ENCODE results near the gene RAD51B.
A peak's percentile ranks its signal among the peaks of the same experiment; 100 is the strongest.
"Not testable (repeated sequence)": the region's sequence is repeated elsewhere in the genome, so short reads cannot be mapped to it uniquely, and the experiment has no call there.

Gene RAD51B

DNA sequence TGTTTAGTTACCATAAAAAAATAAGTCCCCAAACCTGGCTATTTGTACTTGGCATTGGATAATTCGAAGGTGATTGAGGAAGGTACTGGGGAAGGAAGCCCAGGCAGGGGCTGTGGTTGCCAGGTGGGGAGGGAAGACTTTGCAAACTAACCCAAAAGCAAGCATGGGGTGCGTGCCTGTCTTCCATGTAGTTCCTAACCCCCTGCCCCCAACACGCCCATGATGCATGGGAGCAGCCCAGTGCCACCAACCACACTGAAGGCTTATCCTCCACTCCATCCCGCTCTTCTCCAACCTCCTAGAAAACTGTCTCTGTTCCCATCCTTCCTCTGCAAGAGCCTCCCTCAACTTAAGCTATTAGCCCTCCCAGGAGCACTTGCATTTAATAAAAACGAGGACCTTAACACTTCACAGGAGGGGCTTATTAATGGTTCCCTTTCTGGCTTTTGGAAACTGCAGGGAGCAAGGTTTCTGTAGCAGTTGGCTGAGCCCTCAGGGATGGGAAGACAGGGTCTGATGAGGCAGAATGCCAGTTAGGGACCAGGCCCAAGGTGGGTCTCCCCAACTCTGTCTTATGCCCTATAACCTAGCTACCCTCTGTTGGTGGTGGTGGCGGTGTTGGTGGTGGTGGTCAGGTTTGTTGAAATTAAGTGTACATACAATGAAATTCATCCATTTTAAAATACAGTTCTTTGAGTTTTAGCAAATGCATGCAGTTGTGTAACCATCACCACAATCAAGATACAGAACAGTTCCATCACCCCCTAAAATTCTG lies 877.3 kb downstream of the RAD51B start:
- Mint-ChIP-seq H3K4me1 (peaks cover 14% of the 10 kb centered on the region), H3K4me3 (no peak overlapping the region), H3K9me3 (no peaks in the 10 kb centered on the region), H3K36me3 (no peaks in the 10 kb centered on the region), H3K27me3 (no peaks in the 10 kb centered on the region), H3K27ac (no peak overlapping the region)
- no peak for DNase-seq (ENCODE audit: low spot score in 2 of 2)
- no peak for ATAC-seq (ENCODE audit: low read depth)

DNA sequence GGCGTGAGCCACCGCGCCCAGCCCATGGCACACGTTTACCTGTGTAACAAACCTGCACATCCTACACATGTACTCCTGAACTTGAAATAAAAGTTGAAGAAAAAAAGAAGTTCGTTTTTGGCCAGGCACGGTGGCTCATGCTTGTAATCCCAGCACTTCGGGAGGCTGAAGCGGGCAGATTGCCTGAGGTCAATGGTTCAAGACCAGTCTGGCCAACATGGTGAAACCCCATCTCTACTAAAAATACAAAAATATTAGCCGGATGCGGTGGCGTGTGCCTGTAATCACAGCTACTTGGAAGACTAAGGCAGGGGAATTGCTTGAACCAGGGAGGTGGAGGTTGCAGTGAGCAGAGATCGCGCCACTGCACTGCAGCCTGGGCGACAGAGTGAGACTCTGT lies 879.2 kb downstream of the RAD51B start:
- H3K27me3 Mint-ChIP-seq, result not testable (repeated sequence)

DNA sequence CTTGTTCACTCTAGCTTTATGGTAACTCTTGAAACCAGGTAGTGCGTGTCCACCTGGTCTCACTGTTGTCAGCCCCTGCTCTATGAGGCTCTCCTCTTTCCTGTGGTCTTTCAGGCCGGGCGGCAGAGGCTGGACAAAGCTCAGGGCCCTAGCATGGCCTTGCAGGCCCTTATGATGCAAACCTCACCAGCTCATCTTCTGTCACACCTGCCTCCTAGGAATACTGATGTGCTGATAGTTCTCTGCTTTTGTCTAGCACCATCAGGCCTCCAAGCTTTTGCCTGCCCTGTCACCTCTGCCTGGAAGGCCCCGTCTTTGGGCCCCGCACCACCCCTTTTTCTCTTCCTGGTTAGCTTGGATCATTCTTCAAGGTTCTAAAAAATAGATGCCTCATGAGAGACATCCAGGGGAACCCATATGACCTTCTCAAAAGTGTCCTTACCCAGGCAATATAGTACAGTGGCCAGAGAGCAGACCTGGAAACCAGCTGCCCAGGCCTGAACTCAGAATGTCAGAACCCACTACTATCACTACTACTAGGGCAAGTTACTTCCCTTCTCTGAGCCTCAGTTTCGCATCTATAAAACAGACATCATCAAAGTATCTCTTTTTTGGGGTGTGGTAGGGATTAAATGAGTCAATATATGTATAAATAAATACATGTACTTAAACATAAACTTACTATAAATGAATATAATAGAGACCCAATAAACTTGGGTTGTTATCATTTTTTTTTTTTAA lies 881.6 kb downstream of the RAD51B start:
- no peak for DNase-seq (ENCODE audit: low spot score in 2 of 2)
- peaks cover 8% of the 10 kb centered on the region for H3K4me1 Mint-ChIP-seq
- H3K36me3 Mint-ChIP-seq, result no peaks in the 10 kb centered on the region
- H3K9me3 Mint-ChIP-seq, result no peaks in the 10 kb centered on the region
- H3K27ac Mint-ChIP-seq, result no peak overlapping the region
- H3K27me3 Mint-ChIP-seq, result no peaks in the 10 kb centered on the region
- H3K4me3 Mint-ChIP-seq, result no peak overlapping the region
- no peak for ATAC-seq (ENCODE audit: low read depth)

More for the DNA sequence above, 879.2 kb downstream of the RAD51B start:
- not testable (repeated sequence) for H3K4me3 Mint-ChIP-seq; ATAC-seq (ENCODE audit: low read depth); H3K9me3 Mint-ChIP-seq; H3K27ac Mint-ChIP-seq; DNase-seq (ENCODE audit: low spot score in 2 of 2); H3K36me3 Mint-ChIP-seq
- peaks cover 12% of the 10 kb centered on the region for H3K4me1 Mint-ChIP-seq

GRCh38 chr14:68702135-68702534 lies 882.6 kb downstream of the RAD51B start:
- no peaks in the 10 kb centered on the region for H3K9me3 Mint-ChIP-seq
- peaks cover 14% of the 10 kb centered on the region for H3K4me1 Mint-ChIP-seq
- ATAC-seq (ENCODE audit: low read depth) (no peak), DNase-seq (ENCODE audit: low spot score in 2 of 2) (no peak)
- no peaks in the 10 kb centered on the region for H3K27me3 Mint-ChIP-seq
- H3K4me3 Mint-ChIP-seq, result no peak overlapping the region
- H3K27ac Mint-ChIP-seq, result peak overlapping the region; percentile 51
- H3K36me3 Mint-ChIP-seq, result no peaks in the 10 kb centered on the region

DNA sequence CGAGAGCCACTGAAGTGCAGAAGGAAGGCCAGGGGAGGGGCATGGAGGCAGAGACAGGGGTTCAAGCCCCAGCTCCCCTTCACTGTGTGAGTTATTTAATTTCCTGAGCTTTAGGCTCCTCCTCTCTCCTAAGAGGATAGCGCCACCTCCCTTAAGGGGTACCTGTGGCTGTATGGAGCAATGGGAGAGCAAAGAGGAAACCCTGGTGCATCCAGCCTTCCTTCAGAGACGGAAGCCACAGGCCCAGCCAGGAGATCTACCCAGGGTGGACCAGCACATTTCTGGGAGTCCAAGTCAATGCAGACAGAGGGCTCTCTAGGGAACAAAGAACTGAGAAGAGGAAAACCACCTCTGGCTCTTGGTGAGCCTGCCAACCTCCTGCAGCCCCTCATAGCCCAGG lies 883.0 kb downstream of the RAD51B start:
- no peak overlapping the region for H3K27ac Mint-ChIP-seq
- H3K4me3 Mint-ChIP-seq, result no peak overlapping the region
- H3K27me3 Mint-ChIP-seq, result no peaks in the 10 kb centered on the region
- H3K4me1 Mint-ChIP-seq, result peaks cover 15% of the 10 kb centered on the region
- ATAC-seq (ENCODE audit: low read depth), result no peak
- no peaks in the 10 kb centered on the region for H3K36me3 Mint-ChIP-seq
- no peaks in the 10 kb centered on the region for H3K9me3 Mint-ChIP-seq
- DNase-seq (ENCODE audit: low spot score in 2 of 2), result no peak

GRCh38 chr14:68703093-68703492 lies 883.5 kb downstream of the RAD51B start:
- Mint-ChIP-seq H3K9me3 (no peaks in the 10 kb centered on the region), H3K4me1 (peaks cover 15% of the 10 kb centered on the region), H3K27me3 (no peaks in the 10 kb centered on the region), H3K27ac (no peak overlapping the region), H3K36me3 (no peaks in the 10 kb centered on the region), H3K4me3 (no peak overlapping the region)
- no peak for DNase-seq (ENCODE audit: low spot score in 2 of 2)
- no peak for ATAC-seq (ENCODE audit: low read depth)

GRCh38 chr14:68704736-68705720 lies 885.4 kb downstream of the RAD51B start:
- no peak for DNase-seq (ENCODE audit: low spot score in 2 of 2)
- H3K27me3 Mint-ChIP-seq, result no peaks in the 10 kb centered on the region
- H3K4me3 Mint-ChIP-seq, result no peak overlapping the region
- H3K4me1 Mint-ChIP-seq, result peaks cover 15% of the 10 kb centered on the region
- no peak overlapping the region for H3K27ac Mint-ChIP-seq
- H3K9me3 Mint-ChIP-seq, result no peaks in the 10 kb centered on the region
- no peaks in the 10 kb centered on the region for H3K36me3 Mint-ChIP-seq
- no peak for ATAC-seq (ENCODE audit: low read depth)

- Mint-ChIP-seq H3K36me3 (no peaks in the 10 kb centered on the region), H3K27ac (no peak overlapping the region), H3K9me3 (no peaks in the 10 kb centered on the region), H3K4me1 (peaks cover 15% of the 10 kb centered on the region), H3K27me3 (no peaks in the 10 kb centered on the region), H3K4me3 (no peak overlapping the region)
- ATAC-seq (ENCODE audit: low read depth), result no peak
- no peak for DNase-seq (ENCODE audit: low spot score in 2 of 2)
Measured at GRCh38 chr14:68705741-68706283, 886.2 kb downstream of the RAD51B start.

DNA sequence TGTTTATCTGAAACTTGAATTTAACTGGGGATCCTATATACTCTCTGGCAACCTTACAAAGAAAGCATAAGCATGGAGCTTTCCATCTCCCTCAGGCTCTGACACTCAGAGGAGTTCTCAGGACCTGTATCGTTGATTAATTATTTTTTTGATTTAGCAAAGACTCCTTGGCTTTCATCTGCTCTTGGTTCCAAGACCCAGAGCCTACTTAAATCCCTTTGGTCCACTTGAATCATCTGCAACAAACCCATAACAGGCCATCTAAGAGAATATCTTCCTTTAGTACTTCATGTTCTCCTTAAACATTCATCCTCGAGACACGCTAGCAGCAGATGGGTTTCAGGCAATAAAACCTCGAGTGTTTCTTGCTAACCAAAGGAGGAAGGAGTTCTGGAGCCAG lies 887.9 kb downstream of the RAD51B start:
- ATAC-seq (ENCODE audit: low read depth) (no peak), DNase-seq (ENCODE audit: low spot score in 2 of 2) (no peak)
- no peak overlapping the region for H3K4me3 Mint-ChIP-seq
- no peaks in the 10 kb centered on the region for H3K36me3 Mint-ChIP-seq
- peaks cover 17% of the 10 kb centered on the region for H3K4me1 Mint-ChIP-seq
- H3K27me3 Mint-ChIP-seq, result no peaks in the 10 kb centered on the region
- H3K9me3 Mint-ChIP-seq, result no peaks in the 10 kb centered on the region
- peak overlapping the region; percentile 86 for H3K27ac Mint-ChIP-seq

DNA sequence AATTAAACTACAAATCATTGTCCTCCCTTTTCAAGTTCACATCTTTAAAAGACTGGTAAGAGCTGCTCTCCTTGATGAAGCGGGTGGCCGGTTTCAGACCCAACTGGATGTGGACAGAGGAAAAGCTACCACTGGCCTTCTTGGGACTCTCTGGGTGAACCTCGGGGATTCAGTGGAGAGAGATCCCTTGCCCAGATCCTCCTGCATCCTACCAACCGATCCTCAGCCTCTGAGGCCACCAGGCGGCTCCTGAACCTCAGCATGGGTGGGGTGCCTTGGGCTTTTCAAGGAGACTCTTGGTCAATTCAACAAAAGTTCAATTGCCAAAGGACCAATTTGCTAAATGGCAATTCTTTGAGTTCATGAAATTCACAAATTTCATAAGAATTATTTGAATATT lies 888.8 kb downstream of the RAD51B start:
- peaks cover 17% of the 10 kb centered on the region for H3K4me1 Mint-ChIP-seq
- H3K36me3 Mint-ChIP-seq, result no peaks in the 10 kb centered on the region
- H3K27ac Mint-ChIP-seq, result no peak overlapping the region
- DNase-seq (ENCODE audit: low spot score in 2 of 2) (no peak), ATAC-seq (ENCODE audit: low read depth) (no peak)
- no peak overlapping the region for H3K4me3 Mint-ChIP-seq
- H3K9me3 Mint-ChIP-seq, result no peaks in the 10 kb centered on the region
- no peaks in the 10 kb centered on the region for H3K27me3 Mint-ChIP-seq

DNA sequence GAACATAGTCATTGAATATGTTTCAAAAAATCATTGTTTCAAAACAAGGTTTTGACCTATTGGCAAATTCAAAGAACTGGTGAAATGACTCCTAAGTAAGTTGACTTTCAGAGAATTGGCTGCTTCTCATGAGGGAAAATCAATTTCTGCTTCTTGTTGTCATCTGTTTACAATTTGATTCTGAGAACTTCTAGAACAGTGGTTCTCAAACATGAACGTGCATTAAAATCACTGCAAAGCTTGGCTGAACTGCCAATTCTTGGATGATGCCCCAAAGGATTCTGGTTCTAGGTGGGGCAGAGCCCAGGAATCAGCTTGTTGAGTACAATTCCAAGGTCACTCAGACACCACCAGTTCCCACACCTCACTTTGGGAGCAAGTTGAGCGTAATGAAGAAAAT lies 889.4 kb downstream of the RAD51B start:
- no peak overlapping the region for H3K27ac Mint-ChIP-seq
- ATAC-seq (ENCODE audit: low read depth) (no peak), DNase-seq (ENCODE audit: low spot score in 2 of 2) (no peak)
- no peak overlapping the region for H3K4me3 Mint-ChIP-seq
- H3K27me3 Mint-ChIP-seq, result no peaks in the 10 kb centered on the region
- H3K36me3 Mint-ChIP-seq, result no peaks in the 10 kb centered on the region
- H3K9me3 Mint-ChIP-seq, result no peaks in the 10 kb centered on the region
- peaks cover 17% of the 10 kb centered on the region for H3K4me1 Mint-ChIP-seq

DNA sequence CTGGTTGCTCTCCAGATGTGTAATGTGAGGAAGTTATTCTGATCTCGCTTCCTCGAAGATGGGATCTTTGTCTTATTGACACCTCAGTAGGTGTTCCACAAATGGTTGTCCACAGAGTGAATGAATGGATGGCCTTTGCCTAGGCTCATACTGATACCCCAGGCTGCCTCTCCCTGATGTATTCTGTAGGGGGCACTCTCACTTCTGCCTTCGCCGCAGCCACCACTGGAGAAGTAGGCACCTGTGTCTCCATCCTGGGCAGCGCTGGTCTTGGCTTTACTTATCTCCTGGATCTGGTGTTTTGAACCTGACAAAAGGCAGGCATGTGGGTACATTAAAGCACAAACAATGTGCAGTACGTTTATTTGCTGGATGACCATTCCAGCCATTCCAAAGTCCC lies 891.2 kb downstream of the RAD51B start:
- no peaks in the 10 kb centered on the region for H3K27me3 Mint-ChIP-seq

GRCh38 chr14:68711561-68712309 lies 892.2 kb downstream of the RAD51B start:
- Mint-ChIP-seq H3K36me3 (no peaks in the 10 kb centered on the region), H3K4me3 (no peak overlapping the region), H3K9me3 (no peaks in the 10 kb centered on the region), H3K27ac (no peak overlapping the region), H3K27me3 (no peaks in the 10 kb centered on the region), H3K4me1 (peaks cover 7% of the 10 kb centered on the region)
- no peak for ATAC-seq (ENCODE audit: low read depth)
- no peak for DNase-seq (ENCODE audit: low spot score in 2 of 2)

More for the DNA sequence above, 891.2 kb downstream of the RAD51B start:
- peaks cover 9% of the 10 kb centered on the region for H3K4me1 Mint-ChIP-seq
- no peak for ATAC-seq (ENCODE audit: low read depth)
- no peaks in the 10 kb centered on the region for H3K9me3 Mint-ChIP-seq
- no peak overlapping the region for H3K27ac Mint-ChIP-seq
- DNase-seq (ENCODE audit: low spot score in 2 of 2), result no peak
- no peaks in the 10 kb centered on the region for H3K36me3 Mint-ChIP-seq
- no peak overlapping the region for H3K4me3 Mint-ChIP-seq

All from memory B cell (primary cell).